H9 (cell line): ENCODE data around the gene MRPL52. TPM values are rescaled to one million over a fixed set of nuclear protein-coding genes. Genes with fewer than 3 reads are reported as not detected.

Source experiments
- DNase-seq: peaks from one replicate; pipeline ENCODE4 v3.0.0-alpha.2; 2017
- H2AFZ ChIP-seq: one replicate; pipeline ENCODE4 v1.6.1; 2013; ENCODE audit warnings: mild to moderate bottlenecking, low read length, control low read depth, moderate library complexity
- H2AK5ac ChIP-seq: 2 replicates; pipeline ENCODE4 v1.6.1; 2013; ENCODE audit warnings: low read length, control low read depth, mixed read lengths; ENCODE audit not compliant: insufficient read length
- H2BK120ac ChIP-seq: one replicate; pipeline ENCODE4 v1.6.1; 2013; ENCODE audit warnings: low read depth, mild to moderate bottlenecking, low read length, control low read depth, inconsistent platforms; ENCODE audit not compliant: poor library complexity, severe bottlenecking
- H2BK12ac ChIP-seq: 2 replicates; pipeline ENCODE4 v1.6.1; 2013; ENCODE audit warnings: low read length, control low read depth, mixed read lengths, low read depth; ENCODE audit not compliant: insufficient read length
- H2BK15ac ChIP-seq: 2 replicates; pipeline ENCODE4 v1.6.1; 2013; ENCODE audit warnings: low read depth, low read length, control low read depth
- H2BK20ac ChIP-seq: one replicate; pipeline ENCODE4 v1.6.1; 2013; ENCODE audit warnings: low read depth, mild to moderate bottlenecking, low read length, control low read depth, inconsistent platforms; ENCODE audit not compliant: poor library complexity, severe bottlenecking
- H2BK5ac ChIP-seq: 2 replicates; pipeline ENCODE4 v1.6.1; 2013; ENCODE audit warnings: low read length, control low read depth, mixed read lengths; ENCODE audit not compliant: insufficient read length
- H3K14ac ChIP-seq: 2 replicates; pipeline ENCODE4 v1.6.1; 2013; ENCODE audit warnings: low read length, control low read depth; ENCODE audit not compliant: insufficient read depth
- H3K18ac ChIP-seq: 2 replicates; pipeline ENCODE4 v1.6.1; 2013; ENCODE audit warnings: low read depth, mild to moderate bottlenecking, mixed read lengths, low read length, control low read depth; ENCODE audit not compliant: insufficient read length
- H3K23ac ChIP-seq: 2 replicates; pipeline ENCODE4 v1.6.1; 2013; ENCODE audit warnings: low read length, control low read depth, mixed read lengths, low read depth; ENCODE audit not compliant: insufficient read length
- H3K23me2 ChIP-seq: 2 replicates; pipeline ENCODE4 v1.6.1; 2013; ENCODE audit warnings: low read depth, mild to moderate bottlenecking, mixed read lengths, low read length, control low read depth; ENCODE audit not compliant: insufficient read length, poor library complexity, severe bottlenecking
- H3K27ac ChIP-seq: 2 replicates; pipeline ENCODE4 v1.5.1; 2013; ENCODE audit warnings: low read length, control low read depth, mixed read lengths, low read depth; ENCODE audit not compliant: insufficient read length
- H3K27me3 ChIP-seq: 2 replicates; pipeline ENCODE4 v1.6.1; 2013; ENCODE audit warnings: low read length, control low read depth, inconsistent platforms; ENCODE audit not compliant: insufficient read depth
- H3K4ac ChIP-seq: 2 replicates; pipeline ENCODE4 v1.6.1; 2013; ENCODE audit warnings: low read depth, mild to moderate bottlenecking, control low read depth, inconsistent platforms, low read length, moderate library complexity
- H3K4me1 ChIP-seq: 2 replicates; pipeline ENCODE4 v1.6.1; 2013; ENCODE audit warnings: low read length, control low read depth, inconsistent platforms; ENCODE audit not compliant: insufficient read depth
- H3K4me2 ChIP-seq: 2 replicates; pipeline ENCODE4 v1.6.1; 2013; ENCODE audit warnings: low read length, control low read depth, mixed read lengths; ENCODE audit not compliant: insufficient read length, insufficient read depth
- H3K56ac ChIP-seq: 2 replicates; pipeline ENCODE4 v1.6.1; 2013; ENCODE audit warnings: low read depth, mild to moderate bottlenecking, mixed read lengths, low read length, control low read depth; ENCODE audit not compliant: insufficient read length
- H3K79me1 ChIP-seq: 2 replicates; pipeline ENCODE4 v1.6.1; 2013; ENCODE audit warnings: low read depth, mild to moderate bottlenecking, moderate library complexity, low read length, control low read depth, inconsistent platforms; ENCODE audit not compliant: insufficient read depth, poor library complexity, severe bottlenecking
- H3K79me2 ChIP-seq: 2 replicates; pipeline ENCODE4 v1.6.1; 2013; ENCODE audit warnings: low read length, control low read depth, inconsistent platforms; ENCODE audit not compliant: insufficient read depth
- H3K9ac ChIP-seq: 2 replicates; pipeline ENCODE4 v1.6.1; 2013; ENCODE audit warnings: low read length, control low read depth, mixed read lengths; ENCODE audit not compliant: insufficient read length; ENCODE audit errors: extremely low read depth
- H3K9me3 ChIP-seq: one replicate; pipeline ENCODE4 v1.6.1; 2013; ENCODE audit warnings: low read depth, low read length, inconsistent platforms; ENCODE audit not compliant: control insufficient read depth
- H3T11ph ChIP-seq: one replicate; pipeline ENCODE4 v1.6.1; 2013; ENCODE audit warnings: mild to moderate bottlenecking, low read length, control low read depth, inconsistent platforms
- H4K20me1 ChIP-seq: one replicate; pipeline ENCODE4 v1.6.1; 2013; ENCODE audit not compliant: control insufficient read depth, insufficient read length, insufficient read depth
- H4K5ac ChIP-seq: 2 replicates; pipeline ENCODE4 v1.6.1; 2013; ENCODE audit warnings: low read depth, mild to moderate bottlenecking, mixed read lengths, low read length, control low read depth; ENCODE audit not compliant: insufficient read length
- H4K8ac ChIP-seq: replicated peaks from 2 replicates; pipeline ENCODE4 v1.6.1; 2013; ENCODE audit warnings: low read length, control low read depth, mixed read lengths, low read depth; ENCODE audit not compliant: insufficient read length
- H4K91ac ChIP-seq: 2 replicates; pipeline ENCODE4 v1.6.1; 2013; ENCODE audit warnings: low read depth, mild to moderate bottlenecking, moderate library complexity, mixed read lengths, low read length, control low read depth; ENCODE audit not compliant: insufficient read length
- H3K27ac Mint-ChIP-seq, 3 experiments: 2 replicates in 2 of 3; 3 replicates in 1 of 3; pipeline ENCODE4 v1.8.0; 2020 to 2021; ENCODE audit warnings: mixed read lengths in 3 of 3, mild to moderate bottlenecking in 1 of 3, moderate library complexity in 1 of 3
- H3K27me3 Mint-ChIP-seq: 2 replicates; pipeline ENCODE4 v1.8.0; 2021; ENCODE audit warnings: low read depth, mild to moderate bottlenecking, moderate library complexity, mixed read lengths
- H3K36me3 Mint-ChIP-seq, 3 experiments: 2 replicates in 2 of 3; 3 replicates in 1 of 3; pipeline ENCODE4 v1.8.0; 2020 to 2021; ENCODE audit warnings: low read depth in 3 of 3, mixed read lengths in 3 of 3; ENCODE audit not compliant: insufficient read depth in 1 of 3
- H3K4me1 Mint-ChIP-seq, 2 experiments: 2 replicates each; pipeline ENCODE4 v1.8.0; 2020; ENCODE audit warnings: mixed read lengths in 2 of 2
- H3K4me3 Mint-ChIP-seq, 2 experiments: 2 replicates in 1 of 2; 3 replicates in 1 of 2; pipeline ENCODE4 v1.8.0; 2020 to 2021; ENCODE audit warnings: mild to moderate bottlenecking in 2 of 2, mixed read lengths in 2 of 2, moderate library complexity in 1 of 2
- H3K9me3 Mint-ChIP-seq, 2 experiments: 2 replicates in 1 of 2; 3 replicates in 1 of 2; pipeline ENCODE4 v1.8.0; 2020; ENCODE audit warnings: mild to moderate bottlenecking in 2 of 2, mixed read lengths in 2 of 2, moderate library complexity in 1 of 2
- CTCF ChIP-seq: fragments of 200-600 bp; sonication (generic); conservative IDR thresholded peaks from 3 replicates; pipeline ENCODE4 v1.8.0; 2021; ENCODE audit warnings: antibody characterized with exemption, mild to moderate bottlenecking
- WGBS: extraction: QIAGEN DNeasy Blood & Tissue Kit; methylation state at CpG from one replicate; pipeline ENCODE4 v1.1.7; 2013; ENCODE audit warnings: missing lambda C conversion rate, low lambda C conversion rate, mixed read lengths; ENCODE audit not compliant: insufficient read length; ENCODE audit errors: extremely low coverage; 5-methylcytosine and 5-hydroxymethylcytosine counted together
- total RNA-seq: library from RNA; stranded (reverse); gene quantifications from 2 replicates; pipeline ENCODE4 v1.2.1, GENCODE V29; 2021

Gene MRPL52
- total RNA-seq, 1 experiment from 2014 or later: 190 TPM

- Histone ChIP-seq H3K4me1 (peaks cover 16% of the 10 kb centered on the region; the same call in 1 of the 2 replicates), H2BK20ac (no peak within 1 kb of the TSS), H4K5ac (no peak within 1 kb of the TSS), H3K23ac (no peak within 1 kb of the TSS), H3K56ac (no peak within 1 kb of the TSS), H3K79me2 (no peaks in the 10 kb centered on the region), H3K9ac (no peak within 1 kb of the TSS), H2AFZ (no peak within 1 kb of the TSS), H3K79me1 (no peaks in the 10 kb centered on the region), H2BK12ac (no peak within 1 kb of the TSS), H4K8ac (no peak within 1 kb of the TSS), H3K4ac (no peak within 1 kb of the TSS), H3K18ac (no peak within 1 kb of the TSS), H3T11ph (no peak within 1 kb of the TSS), H4K91ac (no peak within 1 kb of the TSS), H3K14ac (0 out of 2 replicates have a peak within 1 kb of the TSS, but pooled peaks have one; percentile 16), H2BK5ac (no peak within 1 kb of the TSS), H2BK120ac (no peak within 1 kb of the TSS), H3K23me2 (no peaks in the 10 kb centered on the region), H2BK15ac (no peak within 1 kb of the TSS), H4K20me1 (no peaks in the 10 kb centered on the region), H2AK5ac (no peak within 1 kb of the TSS), H3K4me2 (peak within 1 kb of the TSS; percentile 8), H3K27ac (no peak within 1 kb of the TSS), H3K27me3 (no peaks in the 10 kb centered on the region), H3K9me3 (no peaks in the 10 kb centered on the region)
- Mint-ChIP-seq H3K36me3 (no peaks in the 10 kb centered on the region), H3K27me3 (no peaks in the 10 kb centered on the region), H3K27ac (peak within 1 kb of the TSS in 2 of 3 experiments; percentile 49 to 60; a peak in 3 of 7 replicates), H3K4me1 (peaks cover 40 to 48% of the 10 kb centered on the region in 2 experiments), H3K4me3 (peak within 1 kb of the TSS in 1 of 2 experiments; percentile 41; a peak in 2 of 5 replicates), H3K9me3 (no peaks in the 10 kb centered on the region; a peak in 1 of 5 replicates)
- TF ChIP-seq CTCF: no peak
- DNase-seq: peak; percentile 38
- WGBS: no CpG with 5 or more reads among the region's 10 CpGs
Observed at GRCh38 chr14:22814941-22815713, 14.6 kb upstream of the MRPL52 start, which contains the start of gene SLC7A7. Gene SLC7A7 (minus strand): TSS chr14:22815435. CDS start chr14:22813398, 2,037 bp downstream.
